ENCODE measurements around the gene ERF. TPM values are rescaled to one million over a fixed set of nuclear protein-coding genes. Genes with fewer than 3 reads are reported as not detected.

ERF gene
- total and polyA plus RNA-seq, 2 experiments from 2014 or later, result 24.4 to 47.1 TPM

- Histone ChIP-seq H3K4me3 (no peak overlapping the region), H3K36me3 (replicated peaks; ENCODE audit: insufficient read depth, low read depth) (no peaks in the 10 kb centered on the region), H3K79me2 (peaks cover 42% of the 10 kb centered on the region), H3K27me3 (no peaks in the 10 kb centered on the region), H3K4me2 (no peak overlapping the region), H3K27ac (no peak overlapping the region), H3K4me1 (ENCODE audit: insufficient read depth) (peaks cover 21% of the 10 kb centered on the region), H4K20me1 (ENCODE audit: insufficient read depth, poor library complexity, severe bottlenecking) (peaks cover 47% of the 10 kb centered on the region), H3K9me2 (replicated peaks; ENCODE audit: insufficient read depth) (no peaks in the 10 kb centered on the region), H3K9me3 (ENCODE audit: low read depth) (no peaks in the 10 kb centered on the region), H2AFZ (no peak overlapping the region)
- WGBS (ENCODE audit: low lambda C conversion rate, missing lambda C conversion rate), result 94% methylated on average over 3 of the region's 10 CpGs
- no peak for TF ChIP-seq EZH2phosphoT487 (IDR thresholded peaks at IDR 0.05; ENCODE audit: low read depth, severe bottlenecking, unreplicated experiment)
- no peak for TF ChIP-seq EZH2 (IDR thresholded peaks at IDR 0.05; ENCODE audit: borderline replicate concordance)
- TF ChIP-seq CTCF (IDR thresholded peaks at IDR 0.05; ENCODE audit: poor library complexity), result no peak
- no peak for DNase-seq (ENCODE audit: low spot score)
Measured at GRCh38 chr19:42287827-42288107, 32.8 kb upstream of the ERF start.

- Histone ChIP-seq H4K20me1 (ENCODE audit: insufficient read depth, poor library complexity, severe bottlenecking) (peaks cover 47% of the 10 kb centered on the region), H3K4me1 (ENCODE audit: insufficient read depth) (peaks cover 26% of the 10 kb centered on the region), H3K9me2 (replicated peaks; ENCODE audit: insufficient read depth) (no peaks in the 10 kb centered on the region), H3K27me3 (no peaks in the 10 kb centered on the region), H3K36me3 (replicated peaks; ENCODE audit: insufficient read depth, low read depth) (no peaks in the 10 kb centered on the region), H2AFZ (no peak overlapping the region), H3K27ac (no peak overlapping the region), H3K9me3 (ENCODE audit: low read depth) (no peaks in the 10 kb centered on the region), H3K4me2 (peak overlapping the region; percentile 92), H3K79me2 (peaks cover 44% of the 10 kb centered on the region), H3K4me3 (no peak overlapping the region)
- TF ChIP-seq EZH2phosphoT487 (IDR thresholded peaks at IDR 0.05; ENCODE audit: low read depth, severe bottlenecking, unreplicated experiment), result no peak
- TF ChIP-seq CTCF (IDR thresholded peaks at IDR 0.05; ENCODE audit: poor library complexity), result no peak
- no peak for TF ChIP-seq EZH2 (IDR thresholded peaks at IDR 0.05; ENCODE audit: borderline replicate concordance)
- 96% methylated on average over 24 of the region's 30 CpGs for WGBS (ENCODE audit: low lambda C conversion rate, missing lambda C conversion rate)
- DNase-seq (ENCODE audit: low spot score), result no peak
Measured at GRCh38 chr19:42287017-42287826, 32.3 kb upstream of the ERF start.

GRCh38 chr19:42286349-42287016 lies 31.6 kb upstream of the ERF start:
- Histone ChIP-seq H2AFZ (no peak overlapping the region), H3K4me1 (ENCODE audit: insufficient read depth) (peaks cover 34% of the 10 kb centered on the region), H3K4me3 (no peak overlapping the region), H3K79me2 (peaks cover 44% of the 10 kb centered on the region), H3K9me3 (ENCODE audit: low read depth) (no peaks in the 10 kb centered on the region), H3K27me3 (no peaks in the 10 kb centered on the region), H3K36me3 (replicated peaks; ENCODE audit: insufficient read depth, low read depth) (no peaks in the 10 kb centered on the region), H3K4me2 (peak overlapping the region; percentile 92), H4K20me1 (ENCODE audit: insufficient read depth, poor library complexity, severe bottlenecking) (peaks cover 42% of the 10 kb centered on the region), H3K9me2 (replicated peaks; ENCODE audit: insufficient read depth) (no peaks in the 10 kb centered on the region), H3K27ac (peak overlapping the region; percentile 79)
- 60% methylated on average over 13 of the region's 13 CpGs for whole genome bisulfite sequencing (ENCODE audit: low lambda C conversion rate, missing lambda C conversion rate)
- TF ChIP-seq CTCF (IDR thresholded peaks at IDR 0.05; ENCODE audit: poor library complexity) (no peak), EZH2 (IDR thresholded peaks at IDR 0.05; ENCODE audit: borderline replicate concordance) (no peak), EZH2phosphoT487 (IDR thresholded peaks at IDR 0.05; ENCODE audit: low read depth, severe bottlenecking, unreplicated experiment) (no peak)
- DNase-seq (ENCODE audit: low spot score), result peak; percentile 36
